HG03571 (cell line): ENCODE data around the gene ARG2.

ENCODE experiments used
- ATAC-seq: cut with Tn5 transposase; IDR thresholded peaks from one replicate; pipeline ENCODE4 v1.9.1; 2021; ENCODE audit not compliant: unreplicated experiment

ARG2 gene

GRCh38 chr14:67675219-67675582 lies 55.5 kb downstream of the ARG2 start:
- no peak for ATAC-seq

- no peak for ATAC-seq
Measured at GRCh38 chr14:67679006-67679405, 59.3 kb downstream of the ARG2 start.

- peak; percentile 92 for ATAC-seq
Measured at GRCh38 chr14:67680121-67680602, 60.4 kb downstream of the ARG2 start.

- no peak for ATAC-seq
Measured at GRCh38 chr14:67680941-67681340, 61.2 kb downstream of the ARG2 start.

- ATAC-seq = no peak
Measured at GRCh38 chr14:67683842-67684241, 64.1 kb downstream of the ARG2 start.

GRCh38 chr14:67690011-67690410 lies 70.3 kb downstream of the ARG2 start:
- ATAC-seq = no peak

GRCh38 chr14:67694791-67695393 lies 75.2 kb downstream of the ARG2 start:
- ATAC-seq = peak; percentile 87

- peak; percentile 85 for ATAC-seq
Measured at GRCh38 chr14:67695394-67695949, 75.8 kb downstream of the ARG2 start, which contains the start of gene RDH11. TSS of gene RDH11 (minus strand) at chr14:67695764. CDS start at chr14:67695703, 61 bp downstream.

- no peak for ATAC-seq
Measured at GRCh38 chr14:67697006-67697405, 77.3 kb downstream of the ARG2 start.

- ATAC-seq = no peak
Measured at GRCh38 chr14:67698179-67698578, 78.5 kb downstream of the ARG2 start.
